Left lung (tissue), 10 donors: ENCODE measurements around the gene MYO15A. TPM values are rescaled to one million over a fixed set of nuclear protein-coding genes. Genes with fewer than 3 reads are reported as not detected.
A peak's percentile ranks its signal among the peaks of the same experiment; 100 is the strongest.
"Not testable (repeated sequence)": the region's sequence is repeated elsewhere in the genome, so short reads cannot be mapped to it uniquely, and the experiment has no call there.

Experiments
- ATAC-seq: fragments of 200-7000 bp; cut with Tn5 transposase; one replicate; pipeline ENCODE4 v1.9.1; 2020; ENCODE audit warnings: moderate library complexity
- DNase-seq, 4 donors: peaks; one replicate each; pipeline ENCODE4 v3.0.0-alpha.2; 2013 to 2020
- H3K27ac ChIP-seq, 2 donors: fragments of 200-600 bp; sonication (generic) in 1 of 2; one replicate each; pipeline versions ENCODE4 v1.5.0 to v1.8.0; 2020 to 2021
- H3K27me3 ChIP-seq, 2 donors: fragments of 200-600 bp; sonication (generic) in 1 of 2; one replicate each; pipeline versions ENCODE4 v1.5.0 to v1.8.0; 2020 to 2021
- H3K36me3 ChIP-seq, 2 donors: fragments of 200-600 bp; sonication (generic) in 1 of 2; one replicate each; pipeline versions ENCODE4 v1.5.0 to v1.8.0; 2020 to 2021
- H3K4me1 ChIP-seq, 2 donors: fragments of 200-600 bp; one replicate each; pipeline ENCODE4 v1.8.0; 2021
- H3K4me3 ChIP-seq, 2 donors: fragments of 200-600 bp; sonication (generic) in 1 of 2; one replicate each; pipeline versions ENCODE4 v1.5.0 to v1.8.0; 2020 to 2021; ENCODE audit warnings: mild to moderate bottlenecking in 1 of 2
- H3K9me3 ChIP-seq, 2 donors: fragments of 200-600 bp; sonication (generic) in 1 of 2; one replicate each; pipeline versions ENCODE4 v1.5.0 to v1.8.0; 2020 to 2021
- intact Hi-C, 2 donors: fragments of 100-400 bp; cut with DNase I; formaldehyde crosslinking; loops; one replicate each; pipeline versions ENCODE4 v1.11.2 to v1.14.2; 2022
- polyA plus RNA-seq, 6 donors: library from polyadenylated mRNA; unstranded; fragments of 120-200 nt; gene quantifications; one replicate each; pipeline ENCODE4 v1.2.1, GENCODE V29; 2013; ENCODE audit not compliant: insufficient read length in 6 of 6
- total RNA-seq, 2 donors: library from RNA; stranded (reverse); fragmentation: NEBNext Ultra II Directional; extraction: Animal tissue kit (Norgen Biotek cat#: 25700); gene quantifications; one replicate each; pipeline ENCODE4 v1.2.1, GENCODE V29; 2021
- TF ChIP-seq, protein P1 (sequence below), 2 donors: fragments of 200-600 bp; sonication (generic) in 1 of 2; IDR thresholded peaks; one replicate each; pipeline versions ENCODE4 v1.5.0 to v1.8.0; 2021; ENCODE audit warnings: antibody characterized with exemption in 2 of 2
- donor health status: DM: no; HTN: yes; CAD: no.
- donor health status: DM: no; HTN: no; CAD: no.

The MYO15A gene
- total and polyA plus RNA-seq, 8 donors = 1.3 to 3.2 (median 2.6) TPM

DNA sequence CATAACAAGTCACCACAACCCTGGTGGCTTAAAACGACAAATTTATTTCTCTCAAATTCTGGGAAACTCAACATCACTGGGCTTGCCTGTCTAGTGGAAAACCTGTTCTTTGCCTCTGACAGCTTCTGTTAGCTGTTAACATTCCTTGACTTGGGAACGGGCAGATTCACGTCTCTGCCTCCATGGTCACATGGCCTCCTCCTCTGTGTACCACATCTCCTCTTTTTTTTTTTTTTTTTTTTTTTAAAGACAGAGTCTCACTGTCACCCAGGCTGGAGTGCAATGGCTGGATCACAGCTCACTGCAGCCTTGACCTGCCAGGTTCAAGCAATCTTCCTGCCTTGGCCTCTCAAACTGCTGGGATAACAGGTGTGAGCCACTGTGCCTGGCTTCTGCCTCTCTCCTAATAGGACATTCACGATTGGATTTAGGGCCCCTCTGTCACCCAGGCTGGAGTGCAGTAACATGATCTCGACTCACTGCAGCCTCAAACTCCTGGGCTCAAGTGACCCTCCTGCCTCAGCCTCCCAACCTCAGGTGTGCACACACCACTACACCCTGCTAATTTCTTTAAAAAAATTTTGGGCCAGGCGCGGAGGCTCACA is 105.2 kb downstream of the MYO15A start:
- TF ChIP-seq, protein P1, sequence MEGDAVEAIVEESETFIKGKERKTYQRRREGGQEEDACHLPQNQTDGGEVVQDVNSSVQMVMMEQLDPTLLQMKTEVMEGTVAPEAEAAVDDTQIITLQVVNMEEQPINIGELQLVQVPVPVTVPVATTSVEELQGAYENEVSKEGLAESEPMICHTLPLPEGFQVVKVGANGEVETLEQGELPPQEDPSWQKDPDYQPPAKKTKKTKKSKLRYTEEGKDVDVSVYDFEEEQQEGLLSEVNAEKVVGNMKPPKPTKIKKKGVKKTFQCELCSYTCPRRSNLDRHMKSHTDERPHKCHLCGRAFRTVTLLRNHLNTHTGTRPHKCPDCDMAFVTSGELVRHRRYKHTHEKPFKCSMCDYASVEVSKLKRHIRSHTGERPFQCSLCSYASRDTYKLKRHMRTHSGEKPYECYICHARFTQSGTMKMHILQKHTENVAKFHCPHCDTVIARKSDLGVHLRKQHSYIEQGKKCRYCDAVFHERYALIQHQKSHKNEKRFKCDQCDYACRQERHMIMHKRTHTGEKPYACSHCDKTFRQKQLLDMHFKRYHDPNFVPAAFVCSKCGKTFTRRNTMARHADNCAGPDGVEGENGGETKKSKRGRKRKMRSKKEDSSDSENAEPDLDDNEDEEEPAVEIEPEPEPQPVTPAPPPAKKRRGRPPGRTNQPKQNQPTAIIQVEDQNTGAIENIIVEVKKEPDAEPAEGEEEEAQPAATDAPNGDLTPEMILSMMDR (IDR thresholded peaks at IDR 0.05) = no peak
- Histone ChIP-seq H3K27me3 (no peaks in the 10 kb centered on the region), H3K9me3 (no peaks in the 10 kb centered on the region), H3K4me1 (peaks cover 0 to 3% of the 10 kb centered on the region in 2 donors), H3K36me3 (peaks cover 0 to 29% of the 10 kb centered on the region in 2 donors), H3K27ac (no peak overlapping the region), H3K4me3 (no peak overlapping the region)
- no peak for DNase-seq
- intact Hi-C loops = no loop called here
- no peak for ATAC-seq

DNA sequence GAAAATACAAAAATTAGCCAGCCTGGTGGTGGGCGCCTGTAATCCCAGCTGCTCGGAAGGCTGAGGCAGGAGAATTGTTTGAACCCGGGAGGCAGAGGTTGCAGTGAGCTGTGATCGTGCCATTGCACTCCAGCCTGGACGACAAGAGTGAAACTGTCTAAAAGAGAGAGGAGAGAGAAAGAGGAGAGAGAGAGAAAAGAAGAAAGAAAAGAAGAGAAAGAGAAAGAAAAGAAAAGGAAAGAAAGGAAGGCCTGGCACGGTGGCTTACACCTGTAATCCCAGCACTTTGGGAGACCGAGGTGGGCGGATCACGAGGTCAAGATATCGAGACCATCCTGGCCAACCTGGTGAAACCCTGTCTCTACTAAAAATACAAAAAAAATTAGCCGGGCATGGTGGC is 108.3 kb downstream of the MYO15A start:
- H3K27ac ChIP-seq, intact Hi-C loops, H3K4me3 ChIP-seq, ATAC-seq, H3K27me3 ChIP-seq, H3K4me1 ChIP-seq, H3K9me3 ChIP-seq, H3K36me3 ChIP-seq: not testable (repeated sequence)
- peak in 1 of 4 donors; percentile 21 for DNase-seq

DNA sequence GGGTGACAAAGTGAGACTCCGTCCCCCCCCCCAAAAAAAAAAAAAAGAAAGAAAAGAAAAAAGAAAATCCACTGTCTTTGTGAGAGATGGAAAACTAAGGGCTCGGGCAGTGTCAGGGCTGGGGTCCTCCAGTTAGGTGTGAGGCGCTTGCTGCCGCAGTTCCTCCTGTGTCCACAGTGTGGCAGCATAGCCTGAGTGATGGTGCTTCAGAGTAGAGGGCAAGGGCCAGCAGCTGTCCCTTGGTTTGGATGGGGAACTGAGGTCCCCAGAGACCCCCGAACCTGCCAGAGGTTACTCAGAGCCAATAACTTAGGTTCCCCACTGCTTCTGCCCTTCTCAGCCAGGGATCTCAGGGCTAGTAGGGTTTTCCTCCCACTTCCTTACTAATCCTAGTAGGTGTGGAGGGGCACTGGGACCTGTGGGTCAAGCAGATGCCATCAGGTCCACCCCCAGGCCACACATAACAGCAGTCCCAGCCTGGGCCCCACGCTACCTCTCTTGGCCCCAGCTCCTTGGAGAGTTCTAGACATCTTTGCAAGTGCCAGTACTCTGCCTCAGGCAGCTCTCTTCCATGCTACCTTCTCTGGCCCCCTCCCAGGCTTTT is 109.0 kb downstream of the MYO15A start:
- H3K9me3 ChIP-seq = no peaks in the 10 kb centered on the region
- intact Hi-C loops = no loop called here
- H3K4me1 ChIP-seq = peaks cover 0 to 7% of the 10 kb centered on the region in 2 donors
- no peaks in the 10 kb centered on the region for H3K36me3 ChIP-seq
- ATAC-seq = peak; percentile 97
- TF ChIP-seq, protein P1 (IDR thresholded peaks at IDR 0.05) = peak; percentile 91 to 94
- H3K27ac ChIP-seq = no peak overlapping the region
- H3K4me3 ChIP-seq = no peak overlapping the region
- peak in 3 of 4 donors; percentile 66 to 89 (median 71) for DNase-seq
- no peaks in the 10 kb centered on the region for H3K27me3 ChIP-seq

DNA sequence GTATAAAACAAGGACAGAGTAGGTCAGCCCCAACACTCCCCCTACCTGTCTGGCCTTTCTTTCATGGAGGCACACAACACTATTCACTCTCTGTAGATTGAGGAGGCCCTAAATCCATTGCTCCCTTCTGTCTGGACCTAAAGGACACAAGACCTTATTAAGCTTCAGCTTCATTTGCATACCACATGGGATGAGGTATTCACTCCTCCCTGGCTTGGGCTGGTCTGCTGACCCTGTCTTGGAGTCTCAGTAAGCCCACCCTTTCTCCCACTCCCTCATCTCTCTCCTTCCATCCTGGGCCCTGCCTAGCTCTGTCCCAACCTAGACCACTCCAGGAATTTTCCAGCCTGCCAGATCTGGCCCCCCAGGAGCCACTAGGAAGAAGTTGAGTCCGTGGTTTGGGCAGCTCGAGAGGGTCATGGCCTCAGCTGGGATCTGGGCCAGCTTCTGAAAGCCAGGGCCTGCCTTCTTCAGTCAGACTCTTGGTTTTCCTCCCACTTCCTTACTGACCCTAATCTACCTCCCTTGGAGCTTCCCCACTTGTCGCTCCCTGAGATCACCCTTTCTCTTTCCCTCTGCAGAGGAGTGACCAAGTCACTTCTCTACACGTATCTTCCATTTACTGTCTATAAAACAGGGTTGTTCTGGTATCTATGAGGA is 110.3 kb downstream of the MYO15A start:
- no peak overlapping the region for H3K4me3 ChIP-seq
- TF ChIP-seq, protein P1 (IDR thresholded peaks at IDR 0.05) = no peak
- no peaks in the 10 kb centered on the region for H3K27me3 ChIP-seq
- ATAC-seq = peak; percentile 33
- intact Hi-C loops = no loop called here
- no peak overlapping the region for H3K27ac ChIP-seq
- peaks cover 0 to 7% of the 10 kb centered on the region in 2 donors for H3K4me1 ChIP-seq
- H3K36me3 ChIP-seq = no peaks in the 10 kb centered on the region
- no peaks in the 10 kb centered on the region for H3K9me3 ChIP-seq
- DNase-seq = peak in 1 of 4 donors; percentile 40

DNA sequence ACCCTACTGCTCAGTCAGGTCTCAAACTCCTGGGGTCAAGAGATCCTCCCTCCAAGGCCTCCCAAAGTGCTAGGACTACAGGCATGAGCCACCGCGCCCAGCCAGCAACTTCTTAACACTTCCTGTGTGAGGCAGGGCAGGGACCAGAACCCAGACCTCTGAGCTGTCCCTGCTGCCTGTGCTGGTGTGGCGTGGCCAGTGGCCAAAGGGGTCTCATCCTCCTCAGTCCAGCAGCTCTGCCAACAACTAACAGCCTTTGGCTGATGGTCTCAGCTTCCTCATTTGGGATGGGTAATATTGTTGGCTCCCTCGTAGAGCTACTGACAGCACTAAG is 115.5 kb downstream of the MYO15A start:
- no peaks in the 10 kb centered on the region for H3K9me3 ChIP-seq
- H3K27ac ChIP-seq = no peak overlapping the region
- ATAC-seq = no peak
- intact Hi-C loops = no loop called here
- H3K36me3 ChIP-seq = no peaks in the 10 kb centered on the region
- H3K27me3 ChIP-seq = no peaks in the 10 kb centered on the region
- peaks cover 7 to 23% of the 10 kb centered on the region in 2 donors for H3K4me1 ChIP-seq
- no peak for DNase-seq
- TF ChIP-seq, protein P1 (IDR thresholded peaks at IDR 0.05) = no peak
- H3K4me3 ChIP-seq = no peak overlapping the region
